ENCODE measurements around the gene JPT1.
"Not testable (repeated sequence)": the region's sequence is repeated elsewhere in the genome, so short reads cannot be mapped to it uniquely, and the experiment has no call there.

Gene JPT1

GRCh38 chr17:75135452-75135851, 18.9 kb downstream of the JPT1 start:
- CTCF ChIA-PET, result interaction anchor here (0.7 kb wide), 1 partner anchor 518 kb away, joined by 3 read pairs; no protein-coding TSS in a partner anchor
- no peak for DNase-seq (ENCODE audit: extremely low spot score)
- TF ChIP-seq SP1 (IDR thresholded peaks at IDR 0.05) (no peak), PKNOX1 (IDR thresholded peaks at IDR 0.05) (no peak), NFRKB (IDR thresholded peaks at IDR 0.05) (no peak), FOXK2 (IDR thresholded peaks at IDR 0.05) (no peak), ARNT (IDR thresholded peaks at IDR 0.05) (no peak), ELF4 (IDR thresholded peaks at IDR 0.05) (no peak), L3MBTL2 (conservative IDR thresholded peaks at IDR 0.05) (no peak), BHLHE40 (IDR thresholded peaks at IDR 0.05; ENCODE audit: borderline replicate concordance) (no peak), TARDBP (IDR thresholded peaks at IDR 0.05) (no peak), FOXM1 (IDR thresholded peaks at IDR 0.05; ENCODE audit: borderline replicate concordance) (no peak), CTBP1 (IDR thresholded peaks at IDR 0.05; ENCODE audit: borderline replicate concordance) (no peak), ZNF384 (IDR thresholded peaks at IDR 0.05) (no peak)
- POLR2A ChIA-PET, result no interaction called here

GRCh38 chr17:75133607-75134347, 20.5 kb downstream of the JPT1 start:
- DNase-seq (ENCODE audit: extremely low spot score), result not testable (repeated sequence)
- POLR2A ChIA-PET, result interaction anchor here (0.5 to 3.3 kb wide), 6 partner anchors 12 to 138 kb away, joined by 3 to 19 read pairs (median 3); partner anchors contain the start of genes ARMC7, MIF4GD and NUP85
- CTCF ChIA-PET, result interaction anchor here (0.7 to 1.0 kb wide), 4 partner anchors 16 to 100 kb away, joined by 3 read pairs; partner anchors contain the start of gene NUP85

GRCh38 chr17:75133001-75133400, 21.3 kb downstream of the JPT1 start:
- POLR2A ChIA-PET, result interaction anchor here (0.5 to 5.5 kb wide), 7 partner anchors 17 to 138 kb away, joined by 3 to 68 read pairs (median 13); partner anchors contain the start of genes ARMC7, MIF4GD and NUP85
- CTCF ChIA-PET, result interaction anchor here (0.6 to 1.0 kb wide), 5 partner anchors 17 to 99 kb away, joined by 3 read pairs; partner anchors contain the start of gene NUP85
- TF ChIP-seq HDGF (IDR thresholded peaks at IDR 0.05; ENCODE audit: borderline replicate concordance) (no peak), NFRKB (IDR thresholded peaks at IDR 0.05) (no peak), ZNF384 (IDR thresholded peaks at IDR 0.05) (no peak), ELF4 (IDR thresholded peaks at IDR 0.05) (no peak)
- no peak for DNase-seq (ENCODE audit: extremely low spot score)

GRCh38 chr17:75132018-75133000, 22.0 kb downstream of the JPT1 start:
- CTCF ChIA-PET, result interaction anchor here (0.6 to 3.2 kb wide), 6 partner anchors 11 to 96 kb away, joined by 3 to 32 read pairs (median 4); no protein-coding TSS in a partner anchor
- not testable (repeated sequence) for DNase-seq (ENCODE audit: extremely low spot score)
- TF ChIP-seq ZNF384 (IDR thresholded peaks at IDR 0.05), result peak; percentile 52; the same call in 1 of the 2 replicates
- POLR2A ChIA-PET, result interaction anchor here (0.6 to 5.5 kb wide), 26 partner anchors 10 to 144 kb away, joined by 3 to 68 read pairs (median 7); partner anchors contain the start of genes ARMC7, JPT1, MIF4GD and MRPL58

- ChIA-PET POLR2A (interaction anchor here (0.6 to 5.5 kb wide), 31 partner anchors 10 to 143 kb away, joined by 3 to 68 read pairs (median 5); partner anchors contain the start of genes ARMC7, JPT1, MRPL58 and NUP85), CTCF (interaction anchor here (0.6 to 3.2 kb wide), 10 partner anchors 10 to 170 kb away, joined by 3 to 32 read pairs (median 3); partner anchors contain the start of gene MIF4GD)
- DNase-seq (ENCODE audit: extremely low spot score), result peak; percentile 91
- peak; percentile 41; the same call in 1 of the 2 replicates for TF ChIP-seq ELF4 (IDR thresholded peaks at IDR 0.05)
- TF ChIP-seq SUZ12 (IDR thresholded peaks at IDR 0.05), result no peak
- TF ChIP-seq ZNF384 (IDR thresholded peaks at IDR 0.05), result no peak
- 0 out of 2 replicates have a peak, but pooled peaks have one; percentile 9 for TF ChIP-seq ARNT (IDR thresholded peaks at IDR 0.05)
- TF ChIP-seq L3MBTL2 (conservative IDR thresholded peaks at IDR 0.05), result peak; percentile 57
- no peak for TF ChIP-seq CTBP1 (IDR thresholded peaks at IDR 0.05; ENCODE audit: borderline replicate concordance)
- TF ChIP-seq FOXK2 (IDR thresholded peaks at IDR 0.05), result no peak
- TF ChIP-seq LEF1 (IDR thresholded peaks at IDR 0.05; ENCODE audit: borderline replicate concordance), result peak; percentile 83
Measured at GRCh38 chr17:75131278-75132017, 22.9 kb downstream of the JPT1 start, which contains the start of gene NT5C. NT5C (minus strand) TSS chr17:75131742; CDS start chr17:75131707, 35 bp downstream.

DNA sequence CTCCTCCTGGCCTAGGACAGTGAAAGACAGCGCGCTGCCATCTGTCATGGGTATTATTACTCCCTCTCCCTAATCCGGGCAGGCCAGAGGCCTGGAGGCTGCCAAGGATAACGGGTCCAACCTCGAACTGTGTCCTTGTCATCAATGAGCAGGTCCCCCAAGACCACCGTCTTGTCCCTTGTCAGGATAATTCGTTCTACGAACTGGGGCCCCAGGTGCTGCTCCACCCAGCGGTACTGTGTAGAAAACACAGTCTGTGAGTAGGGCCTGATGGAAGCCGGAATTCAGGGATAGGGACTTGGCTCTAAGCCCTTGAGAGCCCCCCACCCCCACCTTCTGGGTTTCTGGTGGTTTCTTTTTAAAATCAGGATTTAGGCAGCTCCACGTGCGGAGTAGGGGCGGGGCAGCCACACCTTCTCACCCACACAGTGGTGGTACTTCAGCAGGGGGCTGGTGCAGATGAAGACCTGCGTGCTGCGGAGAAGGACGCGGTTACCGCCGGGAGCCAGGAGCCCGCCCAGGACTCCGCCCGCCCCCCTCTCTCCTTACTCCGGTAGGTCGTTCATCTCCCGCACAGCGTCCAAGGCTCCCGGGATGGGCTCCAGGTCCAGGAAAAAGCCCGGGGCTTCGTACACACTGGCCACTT, 23.6 kb downstream of the JPT1 start:
- ChIA-PET CTCF (interaction anchor here (0.5 to 3.2 kb wide), 11 partner anchors 9 to 1101 kb away, joined by 3 to 32 read pairs (median 3); partner anchors contain the start of gene MIF4GD), POLR2A (interaction anchor here (0.7 to 5.5 kb wide), 29 partner anchors 9 to 118 kb away, joined by 3 to 68 read pairs (median 6); partner anchors contain the start of genes ARMC7, JPT1, MRPL58 and NUP85)
- no peak for TF ChIP-seq BHLHE40 (IDR thresholded peaks at IDR 0.05; ENCODE audit: borderline replicate concordance)
- no peak for TF ChIP-seq HDGF (IDR thresholded peaks at IDR 0.05; ENCODE audit: borderline replicate concordance)
- no peak for TF ChIP-seq NFRKB (IDR thresholded peaks at IDR 0.05)
- TF ChIP-seq ARNT (IDR thresholded peaks at IDR 0.05), result no peak
- no peak for TF ChIP-seq ELF4 (IDR thresholded peaks at IDR 0.05)
- no peak for TF ChIP-seq LEF1 (IDR thresholded peaks at IDR 0.05; ENCODE audit: borderline replicate concordance)
- TF ChIP-seq ZNF384 (IDR thresholded peaks at IDR 0.05), result no peak
- no peak for TF ChIP-seq FOXM1 (IDR thresholded peaks at IDR 0.05; ENCODE audit: borderline replicate concordance)
- no peak for TF ChIP-seq PKNOX1 (IDR thresholded peaks at IDR 0.05)
- no peak; the same call in 1 of the 2 replicates for TF ChIP-seq L3MBTL2 (conservative IDR thresholded peaks at IDR 0.05)
- TF ChIP-seq TARDBP (IDR thresholded peaks at IDR 0.05), result no peak
- no peak for TF ChIP-seq FOXK2 (IDR thresholded peaks at IDR 0.05)
- no peak for TF ChIP-seq SP1 (IDR thresholded peaks at IDR 0.05)
- TF ChIP-seq FOXA1 (IDR thresholded peaks at IDR 0.05), result no peak
- TF ChIP-seq SUZ12 (IDR thresholded peaks at IDR 0.05), result no peak
- no peak for TF ChIP-seq CTBP1 (IDR thresholded peaks at IDR 0.05; ENCODE audit: borderline replicate concordance)
- peak; percentile 72 for DNase-seq (ENCODE audit: extremely low spot score)

Measured in HEK293T (cell line).